ENCODE measurements around the gene GPR107. TPM values are rescaled to one million over a fixed set of nuclear protein-coding genes. Genes with fewer than 3 reads are reported as not detected.
A peak's percentile ranks its signal among the peaks of the same experiment; 100 is the strongest.
"Not testable (repeated sequence)": the region's sequence is repeated elsewhere in the genome, so short reads cannot be mapped to it uniquely, and the experiment has no call there.

Gene GPR107
- total RNA-seq, 4 donors from 2014 or later, result 18.9 to 27.0 (median 23.2) TPM

DNA sequence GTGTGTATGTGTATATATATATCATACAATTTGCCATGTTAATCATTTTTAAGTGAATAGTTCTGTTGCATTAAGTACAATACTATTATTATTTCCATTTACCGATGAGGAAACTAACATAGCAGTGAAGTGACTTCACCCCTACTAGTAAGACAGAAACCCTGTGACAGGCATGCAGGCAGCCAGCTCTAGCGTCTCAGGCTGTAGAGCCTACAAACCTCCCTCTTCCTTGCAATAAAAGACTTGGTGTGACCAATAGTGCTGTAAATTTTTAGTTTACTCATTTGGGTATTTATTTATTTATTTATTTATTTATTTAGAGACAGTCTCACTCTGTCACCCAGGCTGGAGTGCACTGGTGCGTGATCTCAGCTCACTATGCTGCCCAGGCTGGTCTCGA lies 35.4 kb upstream of the GPR107 start:
- Histone ChIP-seq H3K27ac (peak overlapping the region in 3 of 4 donors; percentile 2 to 54 (median 53)), H3K27me3 (no peaks in the 10 kb centered on the region), H3K9me3 (peaks cover 0 to 6% (median 0%) of the 10 kb centered on the region in 3 donors), H3K36me3 (peaks cover 0 to 9% (median 0%) of the 10 kb centered on the region in 3 donors), H3K4me1 (peaks cover 2 to 35% (median 16%) of the 10 kb centered on the region in 3 donors), H3K4me3 (no peak overlapping the region)
- intact Hi-C loops (cut with DNase I), result no loop called here
- WGBS, 2 donors, result 73 to 83% methylated on average over 4 of the region's 4 CpGs
- no peak for DNase-seq
- TF ChIP-seq POLR2A (IDR thresholded peaks at IDR 0.05) (no peak), CTCF (IDR thresholded peaks at IDR 0.05) (no peak)

GRCh38 chr9:130020618-130021017 lies 33.1 kb upstream of the GPR107 start:
- TF ChIP-seq CTCF (IDR thresholded peaks at IDR 0.05) (no peak), POLR2A (IDR thresholded peaks at IDR 0.05) (no peak)
- Histone ChIP-seq H3K9me3 (peaks cover 0 to 6% (median 0%) of the 10 kb centered on the region in 3 donors), H3K27me3 (no peaks in the 10 kb centered on the region), H3K4me3 (no peak overlapping the region), H3K27ac (peak overlapping the region in 3 of 4 donors; percentile 50 to 78 (median 65)), H3K4me1 (peaks cover 7 to 58% (median 30%) of the 10 kb centered on the region in 3 donors), H3K36me3 (peaks cover 0 to 9% (median 0%) of the 10 kb centered on the region in 3 donors)
- DNase-seq, result no peak
- intact Hi-C loops (cut with DNase I), result no loop called here
- WGBS, 2 donors, result 47 to 64% methylated on average over 7 of the region's 7 CpGs

- DNase-seq, result no peak
- Histone ChIP-seq H3K4me3 (no peak overlapping the region), H3K27me3 (no peaks in the 10 kb centered on the region), H3K27ac (peak overlapping the region in 3 of 4 donors; percentile 50 to 78 (median 65)), H3K9me3 (peaks cover 0 to 4% (median 0%) of the 10 kb centered on the region in 3 donors), H3K36me3 (peaks cover 0 to 5% (median 0%) of the 10 kb centered on the region in 3 donors), H3K4me1 (peaks cover 7 to 63% (median 30%) of the 10 kb centered on the region in 3 donors)
- intact Hi-C loops (cut with DNase I), result no loop called here
- TF ChIP-seq POLR2A (IDR thresholded peaks at IDR 0.05) (no peak), CTCF (IDR thresholded peaks at IDR 0.05) (no peak)
- 59 to 61% methylated on average over 2 of the region's 2 CpGs for WGBS, 2 donors
Measured at GRCh38 chr9:130021123-130021522, 32.6 kb upstream of the GPR107 start.

DNA sequence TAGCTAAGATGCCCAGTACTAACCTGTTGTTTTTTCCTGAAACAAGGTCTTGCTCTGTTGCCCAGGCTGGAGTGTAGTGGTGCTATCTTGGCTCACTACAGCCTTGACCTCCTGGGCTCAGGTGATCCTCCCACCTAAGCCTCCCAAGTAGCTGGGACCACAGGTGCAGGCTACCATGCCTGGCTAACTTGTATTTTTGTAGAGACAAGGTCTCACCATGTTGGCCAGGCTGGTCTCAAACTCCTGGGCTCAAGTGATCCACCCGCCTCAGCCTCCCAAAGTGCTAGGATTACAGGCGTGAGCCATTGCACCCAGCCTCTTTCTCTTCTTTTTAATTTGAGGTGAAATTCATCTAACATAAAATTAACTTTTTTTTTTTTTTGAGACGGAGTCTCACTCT lies 31.9 kb upstream of the GPR107 start:
- WGBS, 2 donors, result 75 to 84% methylated on average over 3 of the region's 3 CpGs
- peak overlapping the region in 2 of 4 donors; percentile 22 to 78 for H3K27ac ChIP-seq
- DNase-seq; H3K27me3 ChIP-seq; intact Hi-C loops (cut with DNase I); H3K9me3 ChIP-seq; H3K4me3 ChIP-seq; H3K36me3 ChIP-seq: not testable (repeated sequence)
- peaks cover 7 to 71% (median 30%) of the 10 kb centered on the region in 3 donors for H3K4me1 ChIP-seq

DNA sequence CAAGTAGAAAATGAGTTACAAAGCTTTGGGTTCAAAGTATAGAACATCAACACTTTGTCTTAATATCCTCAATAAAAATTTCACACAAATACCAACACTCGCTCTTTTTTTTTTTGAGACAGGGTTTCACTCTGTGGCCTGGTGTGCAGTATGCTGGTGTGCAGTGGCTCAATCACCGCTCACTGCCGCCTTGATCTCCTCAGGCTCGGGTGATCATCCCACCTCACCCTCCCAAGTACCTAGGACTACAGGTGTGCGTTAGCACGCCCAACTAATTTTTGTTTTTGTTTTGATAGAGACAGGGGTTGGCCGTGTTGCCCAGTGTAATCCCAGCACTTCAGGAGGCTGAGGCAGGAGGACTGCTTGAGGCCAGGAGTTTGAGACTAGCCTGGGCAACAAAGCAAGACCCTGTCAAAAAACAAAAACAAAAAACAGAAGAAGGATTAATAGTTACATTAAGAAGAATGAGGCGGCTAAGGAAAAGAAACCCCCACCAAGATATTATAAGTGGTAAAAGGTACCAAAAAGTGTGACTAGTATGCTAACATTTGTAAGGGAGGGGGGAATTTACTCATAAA lies 31.1 kb upstream of the GPR107 start:
- intact Hi-C loops (cut with DNase I), result no loop called here
- WGBS, 2 donors, result 75 to 85% methylated on average over 7 to 8 of the region's 8 CpGs
- peak overlapping the region in 3 of 4 donors; percentile 25 to 78 (median 69) for H3K27ac ChIP-seq
- H3K9me3 ChIP-seq, result no peaks in the 10 kb centered on the region
- TF ChIP-seq POLR2A (IDR thresholded peaks at IDR 0.05) (no peak), CTCF (IDR thresholded peaks at IDR 0.05) (no peak)
- H3K36me3 ChIP-seq, result no peaks in the 10 kb centered on the region
- no peaks in the 10 kb centered on the region for H3K27me3 ChIP-seq
- DNase-seq, result no peak
- H3K4me3 ChIP-seq, result no peak overlapping the region
- H3K4me1 ChIP-seq, result peaks cover 7 to 75% (median 30%) of the 10 kb centered on the region in 3 donors

Measured in esophagus squamous epithelium (tissue), 5 donors.